SK-N-MC (cell line): ENCODE measurements around the gene ANO3.

Source experiments
- DNase-seq: peaks from one replicate; pipeline ENCODE4 v3.0.0-alpha.2; 2011; ENCODE audit warnings: low read depth, low spot score
- H3K27ac ChIP-seq: fragments of 200-600 bp; sonication (generic); 2 replicates; pipeline ENCODE4 v1.5.1; 2016; ENCODE audit warnings: mixed run types
- H3K36me3 ChIP-seq: fragments of 200-600 bp; sonication (generic); 2 replicates; pipeline ENCODE4 v1.6.1; 2017; ENCODE audit warnings: antibody characterized with exemption, low read length, mixed read lengths; ENCODE audit not compliant: insufficient read depth
- H3K4me3 ChIP-seq: fragments of 200-600 bp; sonication (generic); 2 replicates; pipeline ENCODE4 v1.5.1; 2016
- H3K9ac ChIP-seq: fragments of 200-600 bp; sonication (generic); 2 replicates; pipeline ENCODE4 v1.8.0; 2017; ENCODE audit warnings: mixed run types, mixed read lengths; ENCODE audit not compliant: insufficient read length
- H3K9me3 ChIP-seq: fragments of 200-600 bp; sonication (generic); 2 replicates; pipeline ENCODE4 v1.6.1; 2017; ENCODE audit warnings: low read depth, mild to moderate bottlenecking, antibody characterized with exemption, low read length, moderate library complexity, mixed read lengths
- EZH2 ChIP-seq: fragments of 200-600 bp; sonication (generic); IDR thresholded peaks from one replicate; pipeline ENCODE4 v1.6.1; 2017; ENCODE audit warnings: antibody characterized with exemption
- FOXP2 ChIP-seq: optimal IDR thresholded peaks from 2 replicates; pipeline ENCODE3; 2011; ENCODE audit warnings: mild to moderate bottlenecking, moderate library complexity; ENCODE audit not compliant: insufficient read depth; ENCODE audit errors: extremely low read length, control extremely low read depth
- POLR2AphosphoS5 ChIP-seq: IDR thresholded peaks from 2 replicates; pipeline ENCODE4 v1.6.1; 2012; ENCODE audit warnings: mild to moderate bottlenecking, low read depth, low read length, borderline replicate concordance

Gene ANO3

DNA sequence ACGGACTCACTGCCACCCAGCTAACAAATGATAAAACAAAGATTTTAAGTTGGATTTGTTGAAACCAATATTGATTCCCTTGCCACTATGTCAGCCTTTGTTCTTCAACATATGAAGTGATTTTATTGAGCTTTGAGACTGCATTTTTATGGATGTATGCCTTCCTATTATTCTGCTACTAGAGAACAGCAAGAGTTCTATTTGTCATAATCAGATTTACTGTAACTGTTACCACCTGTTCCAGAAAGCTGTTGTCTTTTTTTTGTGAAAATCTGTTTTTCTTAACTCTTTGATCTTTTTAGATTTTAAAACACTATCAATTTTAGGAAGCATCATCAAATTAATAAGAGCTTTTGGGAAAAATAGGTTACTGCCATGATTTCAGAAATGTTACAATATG lies 125.7 kb downstream of the ANO3 start:
- DNase-seq: no peak
- TF ChIP-seq EZH2 (no peak), POLR2AphosphoS5 (no peak), FOXP2 (no peak)
- no peak overlapping the region for H3K9ac ChIP-seq
- H3K4me3 ChIP-seq: no peak overlapping the region
- H3K36me3 ChIP-seq: no peaks in the 10 kb centered on the region
- no peaks in the 10 kb centered on the region for H3K9me3 ChIP-seq
- H3K27ac ChIP-seq: no peak overlapping the region

DNA sequence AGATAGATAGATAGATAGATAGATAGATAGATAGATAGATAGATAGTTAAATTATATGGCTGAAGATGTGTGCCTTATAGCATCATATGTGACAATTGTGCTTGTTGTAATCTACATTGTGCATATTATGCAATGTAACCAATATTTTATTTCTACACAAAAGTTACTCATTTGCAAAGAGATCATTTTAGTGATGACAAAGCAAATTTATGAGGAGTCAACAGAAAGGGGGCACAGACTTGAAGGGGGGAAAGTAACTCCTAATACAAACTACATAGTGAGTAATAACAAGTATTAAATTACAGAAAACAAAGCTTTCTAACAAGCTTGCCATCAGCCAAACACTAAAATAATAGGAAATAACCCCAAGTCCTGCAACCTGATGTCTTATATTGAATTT lies 133.3 kb downstream of the ANO3 start:
- Histone ChIP-seq H3K4me3 (no peak overlapping the region), H3K9ac (no peak overlapping the region), H3K27ac (no peak overlapping the region), H3K36me3 (no peaks in the 10 kb centered on the region), H3K9me3 (no peaks in the 10 kb centered on the region)
- TF ChIP-seq POLR2AphosphoS5: no peak
- no peak for TF ChIP-seq FOXP2
- TF ChIP-seq EZH2: no peak
- no peak for DNase-seq

DNA sequence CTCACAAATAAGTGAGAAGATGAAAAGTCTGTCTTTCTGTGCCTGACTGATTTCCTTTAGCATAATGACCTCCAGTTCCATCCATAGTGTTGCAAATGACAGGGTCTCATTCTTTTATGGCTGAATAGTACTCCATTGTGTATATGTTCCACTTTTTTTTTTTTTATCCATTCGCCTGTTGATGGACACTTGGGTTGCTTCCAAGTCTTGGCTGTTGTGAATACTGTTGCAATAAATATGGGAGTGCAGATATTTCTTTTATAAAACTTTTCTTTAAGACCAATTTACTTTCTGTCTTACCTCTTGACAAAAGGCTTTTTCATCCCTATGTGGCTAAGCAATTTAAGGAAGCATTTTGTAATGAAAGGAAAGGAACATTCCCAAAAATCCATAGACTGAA lies 135.6 kb downstream of the ANO3 start:
- Histone ChIP-seq H3K9me3 (no peaks in the 10 kb centered on the region), H3K4me3 (no peak overlapping the region), H3K9ac (no peak overlapping the region), H3K36me3 (no peaks in the 10 kb centered on the region), H3K27ac (no peak overlapping the region)
- TF ChIP-seq FOXP2 (no peak), POLR2AphosphoS5 (no peak), EZH2 (no peak)
- DNase-seq: no peak

DNA sequence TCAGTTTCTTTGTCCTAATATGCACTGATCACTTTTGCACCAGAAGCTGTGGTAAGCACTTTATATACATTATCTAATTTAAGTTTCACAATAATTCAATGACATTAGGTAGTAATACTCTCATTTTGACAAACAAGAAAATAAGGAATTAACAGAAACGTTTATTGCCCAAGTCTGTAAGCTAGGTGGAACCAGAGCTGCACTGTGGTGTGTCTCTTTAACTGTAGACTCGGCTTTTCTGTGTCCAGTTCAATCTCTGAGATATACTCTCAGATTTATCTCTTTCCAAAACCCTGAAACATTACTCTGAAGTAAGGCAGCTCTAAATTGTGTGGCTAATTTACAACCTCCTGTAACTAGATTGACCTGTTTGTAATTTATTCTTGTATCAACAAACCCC lies 139.1 kb downstream of the ANO3 start:
- no peak overlapping the region for H3K9ac ChIP-seq
- TF ChIP-seq EZH2: no peak
- TF ChIP-seq POLR2AphosphoS5: no peak
- no peak for TF ChIP-seq FOXP2
- no peaks in the 10 kb centered on the region for H3K36me3 ChIP-seq
- H3K27ac ChIP-seq: no peak overlapping the region
- DNase-seq: no peak
- no peak overlapping the region for H3K4me3 ChIP-seq
- H3K9me3 ChIP-seq: no peaks in the 10 kb centered on the region

DNA sequence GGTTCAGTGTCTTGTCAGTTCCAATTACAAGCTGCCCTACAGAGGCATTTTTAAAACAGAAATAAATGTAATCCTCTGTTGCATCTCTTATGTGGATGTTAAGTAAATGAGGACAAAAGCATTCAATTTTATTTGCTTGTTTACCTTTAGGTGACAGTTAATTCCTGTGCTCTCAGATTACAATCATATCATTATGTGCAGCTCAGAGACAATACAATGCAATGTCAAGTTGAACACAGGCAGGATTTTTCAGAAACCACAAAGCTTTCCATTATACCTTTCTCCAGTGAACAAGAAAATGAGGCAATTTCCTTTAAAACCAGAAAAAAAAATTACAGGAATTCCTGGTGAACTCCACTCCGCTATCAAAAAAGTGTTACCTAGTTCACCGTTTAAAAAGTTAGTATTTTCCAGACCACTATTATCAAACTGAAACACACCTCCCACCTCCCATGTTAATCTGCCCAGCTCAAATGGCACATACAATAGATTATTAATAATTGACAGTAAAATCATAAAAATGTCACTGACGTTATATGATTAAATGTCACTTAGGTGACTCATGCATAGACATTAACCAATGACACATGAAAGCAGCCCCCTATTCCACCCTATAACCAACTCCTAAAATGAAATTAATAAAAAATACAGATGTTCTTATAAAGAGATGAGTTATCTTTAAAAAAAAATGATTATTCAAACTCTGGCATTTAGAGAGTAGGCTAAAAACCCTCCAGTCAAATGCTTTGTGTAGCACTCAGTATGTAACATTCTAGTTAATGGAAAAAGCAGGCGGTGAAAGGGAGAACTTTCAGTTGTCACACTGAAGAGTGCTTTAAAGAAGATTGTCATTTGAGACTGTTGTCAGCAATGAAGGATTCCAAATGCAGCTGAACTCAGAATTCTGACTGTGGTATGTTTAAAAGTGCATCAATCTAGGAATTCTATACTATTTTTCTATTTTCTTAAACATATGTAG lies 141.6 kb downstream of the ANO3 start:
- Histone ChIP-seq H3K27ac (no peak overlapping the region), H3K9ac (no peak overlapping the region), H3K36me3 (no peaks in the 10 kb centered on the region), H3K9me3 (no peaks in the 10 kb centered on the region), H3K4me3 (no peak overlapping the region)
- TF ChIP-seq EZH2 (no peak), FOXP2 (no peak), POLR2AphosphoS5 (no peak)
- DNase-seq: no peak

DNA sequence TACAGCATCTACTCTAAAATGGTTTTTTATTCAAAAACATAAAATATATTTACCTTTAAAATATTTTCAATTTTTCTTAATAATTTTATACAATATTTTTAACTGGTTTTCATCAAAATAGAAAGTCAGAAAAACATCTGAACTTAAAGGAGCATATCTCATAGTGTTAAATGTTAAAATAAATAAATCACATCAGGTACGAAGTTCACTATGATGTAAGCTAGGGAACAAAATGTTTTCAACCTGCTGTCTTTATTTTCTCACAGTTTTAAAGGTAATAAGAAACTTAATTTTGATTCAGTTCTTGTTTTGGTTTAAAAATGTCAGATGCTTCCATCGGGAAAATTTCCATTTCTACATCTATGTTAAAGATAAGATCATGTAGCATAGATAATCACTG lies 142.5 kb downstream of the ANO3 start:
- H3K9ac ChIP-seq: no peak overlapping the region
- H3K9me3 ChIP-seq: no peaks in the 10 kb centered on the region
- no peak overlapping the region for H3K27ac ChIP-seq
- TF ChIP-seq POLR2AphosphoS5 (no peak), FOXP2 (no peak), EZH2 (no peak)
- no peaks in the 10 kb centered on the region for H3K36me3 ChIP-seq
- DNase-seq: no peak
- H3K4me3 ChIP-seq: no peak overlapping the region

DNA sequence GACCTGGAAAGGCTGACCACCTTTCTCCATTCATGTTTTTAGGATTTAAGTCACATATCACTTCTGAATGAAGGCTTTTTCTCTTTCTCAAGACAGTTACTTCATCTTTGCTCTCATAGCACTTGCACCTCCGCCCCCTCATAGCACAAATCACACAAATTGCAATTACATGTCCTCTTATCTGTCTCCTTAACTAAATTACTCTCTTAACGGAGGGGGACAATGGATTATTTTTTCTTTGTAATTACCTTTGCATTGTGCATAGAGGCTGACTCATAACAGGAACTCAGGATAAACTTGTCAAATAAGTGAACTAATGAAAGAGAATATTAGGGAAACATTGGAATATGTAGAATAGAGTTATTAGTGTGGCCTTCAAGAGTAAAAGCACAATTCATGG lies 145.5 kb downstream of the ANO3 start:
- H3K9me3 ChIP-seq: no peaks in the 10 kb centered on the region
- no peaks in the 10 kb centered on the region for H3K36me3 ChIP-seq
- no peak for DNase-seq
- H3K27ac ChIP-seq: no peak overlapping the region
- H3K4me3 ChIP-seq: no peak overlapping the region
- TF ChIP-seq POLR2AphosphoS5 (no peak), EZH2 (no peak), FOXP2 (no peak)
- H3K9ac ChIP-seq: no peak overlapping the region

DNA sequence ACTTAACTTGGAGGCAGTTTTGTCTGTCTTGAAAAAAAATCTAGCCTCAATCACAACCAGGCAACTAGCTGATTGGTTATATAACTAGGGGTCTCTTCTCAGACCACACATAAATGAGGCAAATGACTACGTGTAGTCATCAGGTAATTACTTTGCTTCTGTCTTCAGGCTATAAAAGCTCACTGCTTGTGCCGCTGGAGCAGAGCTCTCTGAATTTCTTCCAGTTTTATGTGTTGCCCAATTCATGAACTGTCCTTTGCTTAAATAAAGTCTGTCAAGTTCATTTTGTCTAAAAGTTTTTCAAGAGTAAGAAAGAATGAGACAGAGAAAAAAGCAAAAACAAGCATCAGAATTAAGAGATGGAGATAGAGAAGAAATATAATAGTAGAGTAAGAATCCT lies 146.8 kb downstream of the ANO3 start:
- no peak overlapping the region for H3K27ac ChIP-seq
- DNase-seq: no peak
- H3K4me3 ChIP-seq: no peak overlapping the region

More for the DNA sequence above, 146.8 kb downstream of the ANO3 start:
- TF ChIP-seq EZH2 (no peak), FOXP2 (no peak), POLR2AphosphoS5 (no peak)
- no peak overlapping the region for H3K9ac ChIP-seq
- H3K36me3 ChIP-seq: no peaks in the 10 kb centered on the region
- H3K9me3 ChIP-seq: no peaks in the 10 kb centered on the region
